MM.1S (cell line): ENCODE measurements around the gene NRM.
A peak's percentile ranks its signal among the peaks of the same experiment; 100 is the strongest.

ENCODE experiments used
- CTCF ChIP-seq: fragments of 300-600 bp; sonication (generic); IDR thresholded peaks from 2 replicates; pipeline ENCODE4 v1.5.1; 2016; ENCODE audit warnings: antibody characterized with exemption, low read length, mixed read lengths
- EZH2 ChIP-seq: fragments of 300-600 bp; sonication (generic); optimal IDR thresholded peaks from 2 replicates; pipeline ENCODE3; 2017; ENCODE audit warnings: low read depth, mild to moderate bottlenecking, antibody characterized with exemption, low read length, mixed read lengths
- EZH2phosphoT487 ChIP-seq: fragments of 300-600 bp; sonication (generic); IDR thresholded peaks from 2 replicates; pipeline ENCODE4 v1.6.1; 2018; ENCODE audit warnings: antibody characterized with exemption, low read length

GRCh38 chr6:30722280-30723112 is 31.7 kb upstream of the NRM start:
- TF ChIP-seq CTCF, result peak; percentile 92
- TF ChIP-seq EZH2, result no peak
- TF ChIP-seq EZH2phosphoT487, result no peak
